Measurements from ENCODE around the gene ZNF354C. TPM values are rescaled to one million over a fixed set of nuclear protein-coding genes. Genes with fewer than 3 reads are reported as not detected.
"Not testable (repeated sequence)": the region's sequence is repeated elsewhere in the genome, so short reads cannot be mapped to it uniquely, and the experiment has no call there.

Gene ZNF354C
- total RNA-seq, 2 donors from 2014 or later: 4.8 to 6.3 TPM

DNA sequence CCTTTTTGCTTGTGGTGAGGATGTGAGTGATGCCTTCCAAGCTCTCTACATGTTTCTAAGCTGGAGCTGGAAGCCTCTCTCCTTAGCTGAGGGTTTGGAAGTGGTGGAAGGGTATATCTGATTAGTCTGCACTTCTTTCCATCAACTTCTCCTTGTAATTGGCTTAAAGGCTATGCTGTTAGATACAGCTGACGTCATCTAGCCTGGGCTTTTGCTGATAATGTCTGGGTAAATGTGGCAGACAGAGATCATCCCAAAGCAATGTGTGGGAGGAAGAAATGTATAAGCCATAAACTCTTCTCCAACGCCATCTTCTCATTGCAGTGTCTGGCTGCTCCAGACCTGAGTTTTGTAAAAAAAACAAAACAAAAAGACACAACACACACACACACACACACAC, 29.3 kb downstream of the ZNF354C start:
- ATAC-seq (replicated peaks): no peak
- Mint-ChIP-seq H3K27ac (no peak overlapping the region), H3K4me3 (no peak overlapping the region), H3K9me3 (peaks cover 50% of the 10 kb centered on the region), H3K4me1 (no peaks in the 10 kb centered on the region), H3K27me3 (no peaks in the 10 kb centered on the region), H3K36me3 (ENCODE audit: low read depth) (no peaks in the 10 kb centered on the region)

GRCh38 chr5:179101282-179101681, 41.1 kb downstream of the ZNF354C start:
- not testable (repeated sequence) for H3K27me3 Mint-ChIP-seq; H3K27ac Mint-ChIP-seq; ATAC-seq (replicated peaks); H3K4me3 Mint-ChIP-seq; H3K4me1 Mint-ChIP-seq; H3K36me3 Mint-ChIP-seq (ENCODE audit: low read depth); H3K9me3 Mint-ChIP-seq

DNA sequence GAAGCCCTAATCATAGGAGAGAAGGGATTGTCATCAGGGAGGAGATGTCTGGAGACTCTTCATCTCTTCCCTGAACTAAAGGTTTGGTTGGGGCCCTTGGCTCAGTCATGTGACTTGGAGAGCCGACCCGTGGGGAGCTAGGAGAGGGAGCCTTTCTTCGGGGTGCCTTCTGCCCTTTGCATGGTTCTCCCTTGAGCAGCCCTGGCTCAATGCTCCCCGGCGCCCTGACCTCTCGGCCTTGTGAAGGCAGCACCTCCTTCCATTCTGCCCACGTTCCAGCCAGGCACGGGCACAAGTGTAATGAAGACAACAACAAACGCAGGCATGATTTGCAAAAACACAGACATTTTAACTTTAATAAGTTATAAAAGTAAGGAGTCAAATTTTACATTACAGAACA, 50.4 kb downstream of the ZNF354C start:
- peaks cover 17% of the 10 kb centered on the region for H3K9me3 Mint-ChIP-seq
- no peak overlapping the region for H3K27ac Mint-ChIP-seq
- H3K4me3 Mint-ChIP-seq: no peak overlapping the region
- H3K4me1 Mint-ChIP-seq: no peaks in the 10 kb centered on the region
- no peaks in the 10 kb centered on the region for H3K36me3 Mint-ChIP-seq (ENCODE audit: low read depth)
- no peaks in the 10 kb centered on the region for H3K27me3 Mint-ChIP-seq
- ATAC-seq (replicated peaks): no peak

DNA sequence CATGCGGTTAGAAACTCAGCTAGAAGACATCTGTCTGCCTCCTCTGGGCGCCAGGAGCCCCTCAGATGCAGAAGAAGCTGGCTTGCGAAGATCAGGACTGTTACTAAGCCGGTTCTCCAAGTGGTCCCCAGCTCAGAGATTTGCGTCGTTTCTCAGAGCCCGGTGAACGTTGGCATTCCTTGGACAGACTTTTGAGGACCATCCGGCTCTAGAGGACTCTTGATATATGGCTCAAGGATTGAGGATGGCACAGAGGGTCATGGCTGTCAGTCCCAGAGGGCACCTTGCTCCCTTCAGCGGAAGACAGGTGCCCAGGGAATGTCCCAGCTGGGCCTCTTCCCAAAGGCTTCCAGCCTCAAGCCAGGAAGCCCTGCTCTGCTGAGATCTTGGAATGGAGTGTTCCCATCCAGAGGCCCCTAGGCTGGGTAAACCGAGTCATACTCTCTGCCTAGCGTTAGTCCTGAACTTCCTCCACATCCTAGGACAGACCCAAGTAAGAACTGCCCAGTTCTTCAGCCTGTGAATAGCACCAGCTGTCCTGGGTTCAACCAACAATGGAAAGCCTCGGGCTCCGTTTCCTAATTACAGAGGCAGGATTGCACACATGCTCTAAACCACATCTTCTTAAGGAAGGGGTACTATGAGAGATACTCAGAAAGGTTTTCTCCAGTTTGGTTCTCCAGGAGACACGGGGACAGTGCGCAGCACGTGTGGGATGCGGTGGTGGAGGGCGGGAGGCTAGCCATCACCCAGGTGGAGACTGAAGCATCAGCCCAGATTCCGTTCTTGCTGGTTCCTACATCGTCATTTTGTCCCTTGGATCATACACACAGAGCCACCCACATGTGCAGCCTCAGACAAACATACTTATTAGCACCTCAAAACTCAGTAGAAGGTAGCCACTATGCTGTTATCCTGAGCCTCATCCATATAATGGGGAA, 51.4 kb downstream of the ZNF354C start:
- Mint-ChIP-seq H3K4me3 (no peak overlapping the region), H3K9me3 (peaks cover 17% of the 10 kb centered on the region), H3K36me3 (ENCODE audit: low read depth) (no peaks in the 10 kb centered on the region), H3K27me3 (no peaks in the 10 kb centered on the region), H3K27ac (no peak overlapping the region), H3K4me1 (no peaks in the 10 kb centered on the region)
- no peak for ATAC-seq (replicated peaks)

GRCh38 chr5:179112469-179113142, 52.4 kb downstream of the ZNF354C start:
- Mint-ChIP-seq H3K27ac (no peak overlapping the region), H3K9me3 (peaks cover 17% of the 10 kb centered on the region), H3K36me3 (ENCODE audit: low read depth) (no peaks in the 10 kb centered on the region), H3K4me3 (no peak overlapping the region), H3K4me1 (no peaks in the 10 kb centered on the region), H3K27me3 (no peaks in the 10 kb centered on the region)
- ATAC-seq (replicated peaks): no peak

DNA sequence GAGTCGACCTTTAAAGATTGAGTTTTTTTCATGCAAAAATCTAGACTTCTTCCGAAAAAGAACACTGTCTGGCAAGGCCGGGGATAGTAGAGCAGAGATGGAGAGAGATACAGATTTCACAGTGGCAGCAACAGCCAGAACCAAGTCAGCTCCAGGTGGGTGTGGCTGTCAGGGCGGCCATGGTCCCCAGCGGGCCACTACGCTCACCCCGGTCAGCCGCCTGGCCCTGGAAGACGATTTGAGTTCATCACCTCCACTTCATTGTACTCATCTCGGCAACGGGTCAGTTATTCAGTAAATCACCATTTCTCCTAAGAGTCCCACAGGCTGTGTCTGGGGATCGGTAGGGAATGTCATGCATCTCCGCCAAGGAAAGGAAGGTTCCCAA, 53.0 kb downstream of the ZNF354C start:
- peaks cover 17% of the 10 kb centered on the region for H3K9me3 Mint-ChIP-seq
- no peaks in the 10 kb centered on the region for H3K4me1 Mint-ChIP-seq
- H3K4me3 Mint-ChIP-seq: no peak overlapping the region
- no peaks in the 10 kb centered on the region for H3K36me3 Mint-ChIP-seq (ENCODE audit: low read depth)
- ATAC-seq (replicated peaks): no peak
- H3K27me3 Mint-ChIP-seq: no peaks in the 10 kb centered on the region
- H3K27ac Mint-ChIP-seq: no peak overlapping the region

GRCh38 chr5:179113945-179114641, 53.9 kb downstream of the ZNF354C start:
- Mint-ChIP-seq H3K27ac (no peak overlapping the region), H3K36me3 (ENCODE audit: low read depth) (no peaks in the 10 kb centered on the region), H3K9me3 (peaks cover 17% of the 10 kb centered on the region), H3K27me3 (no peaks in the 10 kb centered on the region), H3K4me3 (no peak overlapping the region), H3K4me1 (no peaks in the 10 kb centered on the region)
- no peak for ATAC-seq (replicated peaks)

DNA sequence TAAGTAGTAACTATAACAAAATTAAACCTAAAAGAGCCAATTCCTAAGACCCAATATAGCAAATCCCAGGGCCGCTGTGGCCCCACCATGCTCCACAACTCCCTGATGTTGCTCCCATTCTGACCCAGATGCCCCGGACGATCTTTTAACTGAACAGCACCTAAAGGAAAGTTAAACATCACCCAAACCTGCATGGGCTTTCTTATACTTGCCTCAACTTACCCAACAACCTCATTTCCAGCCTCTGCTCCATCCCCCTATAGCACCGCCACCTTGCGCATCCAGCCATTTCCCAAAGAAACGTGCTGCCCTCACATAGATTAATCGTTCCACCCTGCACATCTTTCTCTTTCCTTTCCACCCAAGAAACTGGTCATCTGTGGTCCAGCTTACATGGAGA, 54.6 kb downstream of the ZNF354C start:
- Mint-ChIP-seq H3K4me3 (no peak overlapping the region), H3K36me3 (ENCODE audit: low read depth) (no peaks in the 10 kb centered on the region), H3K27me3 (no peaks in the 10 kb centered on the region), H3K27ac (no peak overlapping the region), H3K4me1 (no peaks in the 10 kb centered on the region), H3K9me3 (peaks cover 17% of the 10 kb centered on the region)
- no peak for ATAC-seq (replicated peaks)

- ATAC-seq (replicated peaks): no peak
- Mint-ChIP-seq H3K27ac (no peak overlapping the region), H3K4me3 (no peak overlapping the region), H3K27me3 (no peaks in the 10 kb centered on the region), H3K36me3 (ENCODE audit: low read depth) (no peaks in the 10 kb centered on the region), H3K9me3 (peaks cover 17% of the 10 kb centered on the region), H3K4me1 (no peaks in the 10 kb centered on the region)
Observed at GRCh38 chr5:179115307-179115706, 55.1 kb downstream of the ZNF354C start.

- Mint-ChIP-seq H3K36me3 (ENCODE audit: low read depth) (no peaks in the 10 kb centered on the region), H3K27me3 (no peaks in the 10 kb centered on the region), H3K27ac (no peak overlapping the region), H3K4me1 (no peaks in the 10 kb centered on the region), H3K9me3 (peaks cover 15% of the 10 kb centered on the region), H3K4me3 (no peak overlapping the region)
- no peak for ATAC-seq (replicated peaks)
Observed at GRCh38 chr5:179115845-179116524, 55.8 kb downstream of the ZNF354C start.

DNA sequence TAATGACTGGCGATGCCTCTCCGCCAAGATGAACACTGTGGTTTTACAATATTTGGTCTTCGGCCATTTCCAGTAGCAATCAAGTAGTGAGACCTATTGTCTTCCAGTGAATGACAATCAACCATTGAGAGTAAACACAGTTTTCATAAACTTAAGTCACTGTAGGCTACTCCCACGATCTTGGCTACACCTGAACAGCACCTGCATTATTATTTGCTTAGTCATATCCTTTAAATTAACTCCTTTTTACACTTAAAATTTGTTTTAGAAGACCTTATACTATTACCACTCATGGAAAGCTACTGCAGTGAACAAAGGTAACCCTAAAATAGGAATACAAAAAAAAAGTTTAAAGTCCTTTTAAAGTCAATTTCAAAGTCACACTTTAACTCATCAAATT, 58.2 kb downstream of the ZNF354C start:
- H3K4me3 Mint-ChIP-seq: no peak overlapping the region
- H3K9me3 Mint-ChIP-seq: peaks cover 14% of the 10 kb centered on the region
- no peak for ATAC-seq (replicated peaks)
- H3K36me3 Mint-ChIP-seq (ENCODE audit: low read depth): no peaks in the 10 kb centered on the region
- no peak overlapping the region for H3K27ac Mint-ChIP-seq
- no peaks in the 10 kb centered on the region for H3K27me3 Mint-ChIP-seq
- no peaks in the 10 kb centered on the region for H3K4me1 Mint-ChIP-seq

DNA sequence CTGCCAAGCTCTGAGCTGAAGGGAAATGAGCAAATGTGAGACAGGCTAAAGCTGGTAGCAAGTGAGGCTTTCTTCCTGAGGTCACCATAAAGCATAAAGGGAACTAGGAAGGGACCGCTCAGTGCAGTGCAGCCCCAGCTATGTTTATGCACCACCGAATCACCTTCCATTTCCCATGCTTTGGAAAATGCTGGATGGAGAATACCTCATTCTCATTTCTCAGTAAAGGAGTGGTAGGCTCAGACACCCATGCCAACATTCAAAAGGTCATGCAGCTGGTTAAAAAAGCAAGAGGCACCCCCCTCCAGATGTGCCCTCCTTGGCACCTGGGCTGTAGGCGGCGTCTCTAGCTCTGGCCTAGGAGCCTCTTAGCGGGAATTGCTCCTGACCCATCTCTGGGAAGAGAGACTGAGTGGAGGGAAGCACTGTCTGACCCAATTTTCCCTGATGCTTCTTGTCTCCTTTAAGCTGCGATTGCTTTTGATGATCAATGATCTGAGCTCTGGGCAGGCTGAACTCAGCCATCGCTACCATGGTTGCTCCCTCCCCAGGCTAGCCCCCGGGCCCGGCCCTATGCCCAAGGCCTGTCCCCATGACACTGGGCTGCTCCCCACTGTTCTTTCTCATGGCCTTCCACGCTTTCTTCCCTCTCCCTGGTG, 58.7 kb downstream of the ZNF354C start:
- Mint-ChIP-seq H3K36me3 (ENCODE audit: low read depth) (no peaks in the 10 kb centered on the region), H3K27ac (no peak overlapping the region), H3K4me3 (no peak overlapping the region), H3K4me1 (no peaks in the 10 kb centered on the region), H3K9me3 (peaks cover 9% of the 10 kb centered on the region), H3K27me3 (no peaks in the 10 kb centered on the region)
- ATAC-seq (replicated peaks): no peak

GRCh38 chr5:179119415-179120170, 59.4 kb downstream of the ZNF354C start:
- peaks cover 7% of the 10 kb centered on the region for H3K9me3 Mint-ChIP-seq
- no peak for ATAC-seq (replicated peaks)
- H3K27ac Mint-ChIP-seq: no peak overlapping the region
- no peaks in the 10 kb centered on the region for H3K27me3 Mint-ChIP-seq
- no peak overlapping the region for H3K4me3 Mint-ChIP-seq
- H3K36me3 Mint-ChIP-seq (ENCODE audit: low read depth): no peaks in the 10 kb centered on the region
- H3K4me1 Mint-ChIP-seq: no peaks in the 10 kb centered on the region
